OCI-LY7 (cell line): ENCODE measurements around the gene ALB. TPM values are rescaled to one million over a fixed set of nuclear protein-coding genes. Genes with fewer than 3 reads are reported as not detected.

ENCODE experiments used
- BruUV-seq: library from RNA; stranded (reverse); fragments of 400-500 nt; replicated peaks from 2 replicates; lab custom pipeline; 2021; lab: Mats Ljungman, UMichigan
- CTCF ChIA-PET: fragments of 300-600 bp; sonication (Branson Sonifier 250); formaldehyde crosslinking; loops from one replicate; lab custom pipeline; 2022; ENCODE audit warnings: antibody characterized with exemption; ENCODE audit not compliant: unreplicated experiment; lab: Charles Lee
- POLR2A ChIA-PET: fragments of 300-600 bp; sonication (Branson Sonifier 250); formaldehyde crosslinking; loops from one replicate; lab custom pipeline; 2022; ENCODE audit warnings: antibody characterized with exemption; lab: Charles Lee
- DNase-seq: peaks from one replicate; pipeline ENCODE4 v3.0.0-alpha.2; 2015; ENCODE audit warnings: low spot score
- H2AFZ ChIP-seq: fragments of 200-600 bp; sonication (generic), shearing (Covaris generic); 2 replicates; pipeline ENCODE4 v1.6.1; 2014; ENCODE audit warnings: mild to moderate bottlenecking, antibody characterized with exemption, low read length, moderate library complexity
- H3K27ac ChIP-seq: fragments of 200-600 bp; sonication (generic); 2 replicates; pipeline ENCODE4 v1.5.1; 2014; ENCODE audit warnings: mixed run types, low read depth, mild to moderate bottlenecking, moderate library complexity, low read length, inconsistent platforms; ENCODE audit not compliant: poor library complexity, severe bottlenecking
- H3K36me3 ChIP-seq: fragments of 200-600 bp; sonication (generic); 2 replicates; pipeline ENCODE4 v1.6.1; 2014; ENCODE audit warnings: mild to moderate bottlenecking, antibody characterized with exemption, low read length, moderate library complexity, mixed read lengths; ENCODE audit not compliant: insufficient read depth
- H3K4me1 ChIP-seq: fragments of 200-600 bp; sonication (generic); 2 replicates; pipeline ENCODE4 v1.5.1; 2014; ENCODE audit warnings: mild to moderate bottlenecking, low read length; ENCODE audit not compliant: insufficient read depth, poor library complexity, severe bottlenecking
- H3K4me2 ChIP-seq: fragments of 200-600 bp; sonication (generic); 2 replicates; pipeline ENCODE4 v1.6.1; 2014; ENCODE audit warnings: mild to moderate bottlenecking, low read length
- H3K4me3 ChIP-seq: fragments of 200-600 bp; sonication (generic); 2 replicates; pipeline ENCODE4 v1.5.1; 2014; ENCODE audit warnings: mild to moderate bottlenecking, low read depth, low read length; ENCODE audit not compliant: poor library complexity, severe bottlenecking
- H3K79me2 ChIP-seq: fragments of 200-600 bp; sonication (generic); 2 replicates; pipeline ENCODE4 v1.6.1; 2016; ENCODE audit warnings: low read depth, mild to moderate bottlenecking, low read length, moderate library complexity, mixed read lengths; ENCODE audit not compliant: insufficient read depth
- H3K9me2 ChIP-seq: fragments of 200-600 bp; sonication (generic); 2 replicates; pipeline ENCODE4 v1.6.1; 2016; ENCODE audit warnings: mild to moderate bottlenecking, low read length, mixed read lengths; ENCODE audit not compliant: insufficient read depth
- H3K9me3 ChIP-seq: fragments of 200-600 bp; sonication (generic); 2 replicates; pipeline ENCODE4 v1.6.1; 2014; ENCODE audit warnings: mild to moderate bottlenecking, mixed run types, low read length, mixed read lengths
- H4K20me1 ChIP-seq: fragments of 200-600 bp; sonication (generic); 2 replicates; pipeline ENCODE4 v1.6.1; 2014; ENCODE audit warnings: mild to moderate bottlenecking, antibody characterized with exemption, low read length, moderate library complexity, mixed read lengths; ENCODE audit not compliant: insufficient read depth
- EZH2phosphoT487 ChIP-seq: fragments of 200-600 bp; sonication (generic); IDR thresholded peaks from 2 replicates; pipeline ENCODE4 v1.6.1; 2018; ENCODE audit warnings: low read depth, borderline replicate concordance, mild to moderate bottlenecking, mixed run types, antibody characterized with exemption, low read length, moderate library complexity, mixed read lengths
- intact Hi-C: fragments of 100-400 bp; cut with micrococcal nuclease; formaldehyde crosslinking; loops from one replicate; pipeline ENCODE4 v1.10.0; 2022; ENCODE audit not compliant: unreplicated experiment
- total RNA-seq, 2 experiments: library from RNA; depleted of rRNA in 1 of 2; stranded (reverse); fragments of >200 nt in 1 of 2; shearing (Covaris generic) in 1 of 2; gene quantifications; 2 replicates each; pipeline ENCODE4 v1.2.3, GENCODE V29; 2014 to 2022
- TF ChIP-seq, protein P1 (sequence below): fragments of 200-600 bp; sonication (generic); conservative IDR thresholded peaks from 2 replicates; pipeline ENCODE4 v1.5.1; 2014; ENCODE audit warnings: mild to moderate bottlenecking, antibody characterized with exemption, low read length, moderate library complexity, mixed read lengths

Gene ALB
- total RNA-seq, 2 experiments from 2014 or later = not detected

DNA sequence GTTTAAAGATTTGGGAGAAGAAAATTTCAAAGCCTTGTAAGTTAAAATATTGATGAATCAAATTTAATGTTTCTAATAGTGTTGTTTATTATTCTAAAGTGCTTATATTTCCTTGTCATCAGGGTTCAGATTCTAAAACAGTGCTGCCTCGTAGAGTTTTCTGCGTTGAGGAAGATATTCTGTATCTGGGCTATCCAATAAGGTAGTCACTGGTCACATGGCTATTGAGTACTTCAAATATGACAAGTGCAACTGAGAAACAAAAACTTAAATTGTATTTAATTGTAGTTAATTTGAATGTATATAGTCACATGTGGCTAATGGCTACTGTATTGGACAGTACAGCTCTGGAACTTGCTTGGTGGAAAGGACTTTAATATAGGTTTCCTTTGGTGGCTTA is 1.1 kb downstream of the ALB start:
- Histone ChIP-seq H3K9me3 (no peaks in the 10 kb centered on the region), H3K9me2 (no peaks in the 10 kb centered on the region), H2AFZ (no peak overlapping the region), H3K36me3 (no peaks in the 10 kb centered on the region), H4K20me1 (no peaks in the 10 kb centered on the region), H3K79me2 (no peaks in the 10 kb centered on the region), H3K27ac (no peak overlapping the region), H3K4me3 (no peak overlapping the region), H3K4me1 (no peaks in the 10 kb centered on the region), H3K4me2 (no peak overlapping the region)
- ChIA-PET CTCF (no interaction called here), POLR2A (no interaction called here)
- intact Hi-C loops = no loop called here
- DNase-seq = no peak
- no TSS peak for BruUV-seq
- TF ChIP-seq, protein P1, sequence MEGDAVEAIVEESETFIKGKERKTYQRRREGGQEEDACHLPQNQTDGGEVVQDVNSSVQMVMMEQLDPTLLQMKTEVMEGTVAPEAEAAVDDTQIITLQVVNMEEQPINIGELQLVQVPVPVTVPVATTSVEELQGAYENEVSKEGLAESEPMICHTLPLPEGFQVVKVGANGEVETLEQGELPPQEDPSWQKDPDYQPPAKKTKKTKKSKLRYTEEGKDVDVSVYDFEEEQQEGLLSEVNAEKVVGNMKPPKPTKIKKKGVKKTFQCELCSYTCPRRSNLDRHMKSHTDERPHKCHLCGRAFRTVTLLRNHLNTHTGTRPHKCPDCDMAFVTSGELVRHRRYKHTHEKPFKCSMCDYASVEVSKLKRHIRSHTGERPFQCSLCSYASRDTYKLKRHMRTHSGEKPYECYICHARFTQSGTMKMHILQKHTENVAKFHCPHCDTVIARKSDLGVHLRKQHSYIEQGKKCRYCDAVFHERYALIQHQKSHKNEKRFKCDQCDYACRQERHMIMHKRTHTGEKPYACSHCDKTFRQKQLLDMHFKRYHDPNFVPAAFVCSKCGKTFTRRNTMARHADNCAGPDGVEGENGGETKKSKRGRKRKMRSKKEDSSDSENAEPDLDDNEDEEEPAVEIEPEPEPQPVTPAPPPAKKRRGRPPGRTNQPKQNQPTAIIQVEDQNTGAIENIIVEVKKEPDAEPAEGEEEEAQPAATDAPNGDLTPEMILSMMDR = no peak
- TF ChIP-seq EZH2phosphoT487 = no peak

DNA sequence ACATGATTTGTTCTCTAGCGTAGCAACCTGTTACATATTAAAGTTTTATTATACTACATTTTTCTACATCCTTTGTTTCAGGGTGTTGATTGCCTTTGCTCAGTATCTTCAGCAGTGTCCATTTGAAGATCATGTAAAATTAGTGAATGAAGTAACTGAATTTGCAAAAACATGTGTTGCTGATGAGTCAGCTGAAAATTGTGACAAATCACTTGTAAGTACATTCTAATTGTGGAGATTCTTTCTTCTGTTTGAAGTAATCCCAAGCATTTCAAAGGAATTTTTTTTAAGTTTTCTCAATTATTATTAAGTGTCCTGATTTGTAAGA is 2.4 kb downstream of the ALB start:
- Histone ChIP-seq H3K4me1 (no peaks in the 10 kb centered on the region), H3K27ac (no peak overlapping the region), H3K4me2 (no peak overlapping the region), H3K9me2 (no peaks in the 10 kb centered on the region), H3K4me3 (no peak overlapping the region), H2AFZ (no peak overlapping the region), H3K36me3 (no peaks in the 10 kb centered on the region), H4K20me1 (no peaks in the 10 kb centered on the region), H3K79me2 (no peaks in the 10 kb centered on the region), H3K9me3 (no peaks in the 10 kb centered on the region)
- intact Hi-C loops = no loop called here
- DNase-seq = no peak
- no TSS peak for BruUV-seq
- TF ChIP-seq, protein P1 = no peak
- TF ChIP-seq EZH2phosphoT487 = no peak
- ChIA-PET POLR2A (interaction anchor here (1.5 kb wide), 1 partner anchor 12 kb away, joined by 3 read pairs; no protein-coding TSS in a partner anchor), CTCF (no interaction called here)

DNA sequence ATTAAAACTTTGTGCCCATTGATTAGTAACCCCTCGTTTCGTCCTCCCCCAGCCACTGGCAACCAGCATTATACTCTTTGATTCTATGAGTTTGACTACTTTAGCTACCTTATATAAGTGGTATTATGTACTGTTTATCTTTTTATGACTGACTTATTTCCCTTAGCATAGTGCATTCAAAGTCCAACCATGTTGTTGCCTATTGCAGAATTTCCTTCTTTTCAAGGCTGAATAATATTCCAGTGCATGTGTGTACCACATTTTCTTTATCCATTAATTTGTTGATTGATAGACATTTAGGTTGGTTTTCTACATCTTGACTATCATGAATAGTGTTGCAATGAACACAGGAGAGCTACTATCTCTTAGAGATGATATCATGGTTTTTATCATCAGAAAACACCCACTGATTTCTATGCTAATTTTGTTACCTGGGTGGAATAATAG is 3.2 kb downstream of the ALB start:
- CTCF ChIA-PET = no interaction called here
- H3K36me3 ChIP-seq = no peaks in the 10 kb centered on the region
- no peaks in the 10 kb centered on the region for H3K4me1 ChIP-seq
- POLR2A ChIA-PET = interaction anchor here (1.0 to 1.5 kb wide), 2 partner anchors 11 to 108 kb away, joined by 3 read pairs; no protein-coding TSS in a partner anchor
- intact Hi-C loops = no loop called here
- no peak overlapping the region for H2AFZ ChIP-seq
- H3K27ac ChIP-seq = no peak overlapping the region
- H4K20me1 ChIP-seq = no peaks in the 10 kb centered on the region
- no peaks in the 10 kb centered on the region for H3K9me3 ChIP-seq
- no peak overlapping the region for H3K4me2 ChIP-seq
- H3K9me2 ChIP-seq = no peaks in the 10 kb centered on the region
- DNase-seq = no peak
- no peak for TF ChIP-seq EZH2phosphoT487
- TF ChIP-seq, protein P1 = no peak
- no TSS peak for BruUV-seq
- no peaks in the 10 kb centered on the region for H3K79me2 ChIP-seq
- no peak overlapping the region for H3K4me3 ChIP-seq
